GM23338 (cell line): Measurements from ENCODE around the gene EPX. TPM values are rescaled to one million over a fixed set of nuclear protein-coding genes. Genes with fewer than 3 reads are reported as not detected.

Experiments
- ATAC-seq: fragments of 200-7000 bp; cut with Tn5 transposase; 3 replicates; pipeline ENCODE4 v1.9.1; 2020
- DNase-seq: peaks from one replicate; pipeline ENCODE4 v3.0.0-alpha.2; 2015; ENCODE audit warnings: low spot score
- H2AFZ ChIP-seq: fragments of 200-600 bp; sonication (generic); 2 replicates; pipeline ENCODE4 v1.8.0; 2016; ENCODE audit warnings: antibody characterized with exemption, mild to moderate bottlenecking, moderate library complexity
- H3F3A ChIP-seq: fragments of 200-600 bp; sonication (generic); replicated peaks from 2 replicates; pipeline ENCODE4 v1.8.0; 2017; ENCODE audit warnings: antibody characterized with exemption, mixed run types, low read depth
- H3K27ac ChIP-seq: fragments of 200-600 bp; sonication (generic); 2 replicates; pipeline ENCODE4 v1.6.1; 2016; ENCODE audit warnings: low read depth
- H3K27me3 ChIP-seq: fragments of 200-600 bp; sonication (generic); 2 replicates; pipeline ENCODE4 v1.8.0; 2016; ENCODE audit warnings: mild to moderate bottlenecking, mixed run types, moderate library complexity; ENCODE audit not compliant: insufficient read depth
- H3K36me3 ChIP-seq: fragments of 200-600 bp; sonication (generic); 2 replicates; pipeline ENCODE4 v1.8.0; 2016; ENCODE audit warnings: mild to moderate bottlenecking; ENCODE audit not compliant: insufficient read depth
- H3K4me1 ChIP-seq: fragments of 200-600 bp; sonication (generic); 2 replicates; pipeline ENCODE4 v1.8.0; 2016; ENCODE audit warnings: mild to moderate bottlenecking, moderate library complexity; ENCODE audit not compliant: insufficient read depth
- H3K4me2 ChIP-seq: fragments of 200-600 bp; sonication (generic); 2 replicates; pipeline ENCODE4 v1.7.1; 2017; ENCODE audit warnings: mixed run types
- H3K4me3 ChIP-seq: fragments of 200-600 bp; sonication (generic); 2 replicates; pipeline ENCODE4 v1.6.1; 2016; ENCODE audit warnings: mixed run types
- H3K79me2 ChIP-seq: fragments of 200-600 bp; sonication (generic); replicated peaks from 2 replicates; pipeline ENCODE4 v1.8.0; 2017; ENCODE audit warnings: mild to moderate bottlenecking; ENCODE audit not compliant: insufficient read depth
- H3K9me2 ChIP-seq: fragments of 200-600 bp; sonication (generic); 2 replicates; pipeline ENCODE4 v1.8.0; 2017; ENCODE audit not compliant: insufficient read depth
- H4K20me1 ChIP-seq: fragments of 200-600 bp; sonication (generic); replicated peaks from 2 replicates; pipeline ENCODE4 v1.8.0; 2017; ENCODE audit warnings: mild to moderate bottlenecking; ENCODE audit not compliant: insufficient read depth
- H3K27ac Mint-ChIP-seq: 2 replicates; pipeline ENCODE4 v1.8.0; 2020; ENCODE audit warnings: inconsistent platforms, mild to moderate bottlenecking, moderate library complexity, mixed read lengths
- H3K27me3 Mint-ChIP-seq: 3 replicates; pipeline ENCODE4 v1.8.0; 2022; ENCODE audit warnings: low read depth, mild to moderate bottlenecking, moderate library complexity, mixed read lengths, inconsistent platforms; ENCODE audit not compliant: insufficient read depth, poor library complexity
- H3K36me3 Mint-ChIP-seq: 3 replicates; pipeline ENCODE4 v1.8.0; 2021; ENCODE audit warnings: low read depth, mild to moderate bottlenecking, inconsistent platforms, moderate library complexity, mixed read lengths
- H3K4me1 Mint-ChIP-seq: 3 replicates; pipeline ENCODE4 v1.8.0; 2020; ENCODE audit warnings: mild to moderate bottlenecking, inconsistent platforms, mixed read lengths
- H3K4me3 Mint-ChIP-seq: 3 replicates; pipeline ENCODE4 v1.8.0; 2021; ENCODE audit warnings: moderate library complexity, mild to moderate bottlenecking, inconsistent platforms, mixed read lengths
- H3K9me3 Mint-ChIP-seq: 3 replicates; pipeline ENCODE4 v1.8.0; 2020; ENCODE audit warnings: moderate library complexity, mild to moderate bottlenecking, inconsistent platforms, mixed read lengths
- EZH2 ChIP-seq: fragments of 200-600 bp; sonication (generic); IDR thresholded peaks from one replicate; pipeline ENCODE4 v1.8.0; 2017; ENCODE audit warnings: antibody characterized with exemption, mild to moderate bottlenecking, low read depth; ENCODE audit not compliant: unreplicated experiment
- EZH2phosphoT487 ChIP-seq: fragments of 200-600 bp; sonication (generic); IDR thresholded peaks from one replicate; pipeline ENCODE4 v1.8.1; 2018; ENCODE audit warnings: antibody characterized with exemption; ENCODE audit not compliant: unreplicated experiment
- NANOG ChIP-seq: IDR thresholded peaks from 2 replicates; pipeline ENCODE4 v1.6.1; 2016; ENCODE audit warnings: antibody characterized with exemption, borderline replicate concordance
- POLR2AphosphoS5 ChIP-seq: IDR thresholded peaks from 2 replicates; pipeline ENCODE4 v1.6.1; 2016; ENCODE audit warnings: antibody characterized with exemption, low read depth
- ZNF462 ChIP-seq: fragments of 250-450 bp; sonication (Bioruptor Pico); IDR thresholded peaks from 2 replicates; pipeline ENCODE4 v1.5.0; 2020; ENCODE audit warnings: mild to moderate bottlenecking, moderate library complexity
- polyA plus RNA-seq: library from polyadenylated mRNA; unstranded; fragments of >200 nt; fragmentation: Nextera tagmentation; extraction: Ambion mirVana; gene quantifications from 2 replicates; pipeline ENCODE4 v1.2.1, GENCODE V29; 2016
- total RNA-seq: library from RNA; depleted of rRNA; stranded (reverse); fragments of >200 nt; shearing (Covaris generic); gene quantifications from 2 replicates; pipeline ENCODE4 v1.2.3, GENCODE V29; 2014
- TF ChIP-seq, protein P1 (sequence below): IDR thresholded peaks from 2 replicates; pipeline ENCODE4 v1.6.1; 2016; ENCODE audit warnings: antibody characterized with exemption
- TF ChIP-seq, protein P2 (sequence below): IDR thresholded peaks from one replicate; pipeline ENCODE4 v1.6.1; 2018; ENCODE audit warnings: antibody characterized with exemption; ENCODE audit not compliant: unreplicated experiment

EPX gene
- total and polyA plus RNA-seq, 2 experiments from 2014 or later: 0.10 TPM; not detected in 1

DNA sequence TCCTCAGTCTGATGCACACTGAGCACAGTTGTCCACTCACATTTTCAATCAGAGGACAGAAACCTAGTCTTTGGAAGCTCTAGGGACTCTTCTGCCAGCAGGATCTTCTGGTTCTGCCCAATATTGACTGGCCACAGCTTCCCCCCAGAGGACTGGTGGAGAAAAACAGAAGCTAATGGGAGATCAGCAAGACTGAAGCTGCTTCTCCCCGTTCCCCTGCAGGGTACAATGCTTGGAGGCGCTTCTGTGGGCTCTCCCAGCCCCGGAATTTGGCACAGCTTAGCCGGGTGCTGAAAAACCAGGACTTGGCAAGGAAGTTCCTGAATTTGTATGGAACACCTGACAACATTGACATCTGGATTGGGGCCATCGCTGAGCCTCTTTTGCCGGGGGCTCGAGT is 10.3 kb downstream of the EPX start (continued):
- TF ChIP-seq ZNF462: no peak

GRCh38 chr17:58204796-58205195 is 12.3 kb downstream of the EPX start:
- peaks cover 8% of the 10 kb centered on the region for H3K36me3 Mint-ChIP-seq
- H3K4me3 ChIP-seq: no peak overlapping the region
- H3K36me3 ChIP-seq: no peaks in the 10 kb centered on the region
- no peak overlapping the region for H3K27ac ChIP-seq
- H4K20me1 ChIP-seq: no peaks in the 10 kb centered on the region; the same call in 1 of the 2 replicates
- H3K4me2 ChIP-seq: no peak overlapping the region
- DNase-seq (no peak), ATAC-seq (no peak)
- no peaks in the 10 kb centered on the region for H3K9me2 ChIP-seq
- no peak overlapping the region for H3K27ac Mint-ChIP-seq
- 0 out of 2 replicates have a peak, but pooled peaks cover 3% of the 10 kb centered on the region for H3K27me3 ChIP-seq
- H3K79me2 ChIP-seq: no peaks in the 10 kb centered on the region
- H3K4me3 Mint-ChIP-seq: no peak overlapping the region
- H3F3A ChIP-seq: no peaks in the 10 kb centered on the region
- H3K4me1 Mint-ChIP-seq: no peaks in the 10 kb centered on the region; the same call in 2 of the 3 replicates
- no peaks in the 10 kb centered on the region for H3K9me3 Mint-ChIP-seq
- peaks cover 10% of the 10 kb centered on the region for H3K27me3 Mint-ChIP-seq
- H3K4me1 ChIP-seq: no peaks in the 10 kb centered on the region
- no peak overlapping the region for H2AFZ ChIP-seq
- TF ChIP-seq NANOG (no peak), EZH2 (no peak), POLR2AphosphoS5 (no peak), EZH2phosphoT487 (no peak)
- TF ChIP-seq, protein P1, sequence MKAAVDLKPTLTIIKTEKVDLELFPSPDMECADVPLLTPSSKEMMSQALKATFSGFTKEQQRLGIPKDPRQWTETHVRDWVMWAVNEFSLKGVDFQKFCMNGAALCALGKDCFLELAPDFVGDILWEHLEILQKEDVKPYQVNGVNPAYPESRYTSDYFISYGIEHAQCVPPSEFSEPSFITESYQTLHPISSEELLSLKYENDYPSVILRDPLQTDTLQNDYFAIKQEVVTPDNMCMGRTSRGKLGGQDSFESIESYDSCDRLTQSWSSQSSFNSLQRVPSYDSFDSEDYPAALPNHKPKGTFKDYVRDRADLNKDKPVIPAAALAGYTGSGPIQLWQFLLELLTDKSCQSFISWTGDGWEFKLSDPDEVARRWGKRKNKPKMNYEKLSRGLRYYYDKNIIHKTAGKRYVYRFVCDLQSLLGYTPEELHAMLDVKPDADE: no peak
- TF ChIP-seq, protein P2, sequence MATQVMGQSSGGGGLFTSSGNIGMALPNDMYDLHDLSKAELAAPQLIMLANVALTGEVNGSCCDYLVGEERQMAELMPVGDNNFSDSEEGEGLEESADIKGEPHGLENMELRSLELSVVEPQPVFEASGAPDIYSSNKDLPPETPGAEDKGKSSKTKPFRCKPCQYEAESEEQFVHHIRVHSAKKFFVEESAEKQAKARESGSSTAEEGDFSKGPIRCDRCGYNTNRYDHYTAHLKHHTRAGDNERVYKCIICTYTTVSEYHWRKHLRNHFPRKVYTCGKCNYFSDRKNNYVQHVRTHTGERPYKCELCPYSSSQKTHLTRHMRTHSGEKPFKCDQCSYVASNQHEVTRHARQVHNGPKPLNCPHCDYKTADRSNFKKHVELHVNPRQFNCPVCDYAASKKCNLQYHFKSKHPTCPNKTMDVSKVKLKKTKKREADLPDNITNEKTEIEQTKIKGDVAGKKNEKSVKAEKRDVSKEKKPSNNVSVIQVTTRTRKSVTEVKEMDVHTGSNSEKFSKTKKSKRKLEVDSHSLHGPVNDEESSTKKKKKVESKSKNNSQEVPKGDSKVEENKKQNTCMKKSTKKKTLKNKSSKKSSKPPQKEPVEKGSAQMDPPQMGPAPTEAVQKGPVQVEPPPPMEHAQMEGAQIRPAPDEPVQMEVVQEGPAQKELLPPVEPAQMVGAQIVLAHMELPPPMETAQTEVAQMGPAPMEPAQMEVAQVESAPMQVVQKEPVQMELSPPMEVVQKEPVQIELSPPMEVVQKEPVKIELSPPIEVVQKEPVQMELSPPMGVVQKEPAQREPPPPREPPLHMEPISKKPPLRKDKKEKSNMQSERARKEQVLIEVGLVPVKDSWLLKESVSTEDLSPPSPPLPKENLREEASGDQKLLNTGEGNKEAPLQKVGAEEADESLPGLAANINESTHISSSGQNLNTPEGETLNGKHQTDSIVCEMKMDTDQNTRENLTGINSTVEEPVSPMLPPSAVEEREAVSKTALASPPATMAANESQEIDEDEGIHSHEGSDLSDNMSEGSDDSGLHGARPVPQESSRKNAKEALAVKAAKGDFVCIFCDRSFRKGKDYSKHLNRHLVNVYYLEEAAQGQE: no peak
